Astrocyte of the cerebellum (primary cell): Measurements from ENCODE around the gene ATRNL1.

Experiments used
- DNase-seq: peaks from one replicate; pipeline ENCODE4 v3.0.0-alpha.2; 2011; ENCODE audit warnings: low read depth
- H3K4me3 ChIP-seq: 2 replicates; pipeline ENCODE4 v1.5.1; 2011; ENCODE audit warnings: mild to moderate bottlenecking, low read depth, low read length, moderate library complexity
- in situ Hi-C: cut with HindIII; loops from 2 replicates; pipeline ENCODE4 v1.10.0; 2017; ENCODE audit warnings: low sequenced_read_pairs
- TF ChIP-seq, protein P1 (sequence below): IDR thresholded peaks from 2 replicates; pipeline ENCODE4 v1.5.1; 2012; ENCODE audit warnings: low read length, low read depth, moderate library complexity, mild to moderate bottlenecking; ENCODE audit errors: missing control alignments

The ATRNL1 gene

GRCh38 chr10:115665549-115665948 lies 572.4 kb downstream of the ATRNL1 start:
- H3K4me3 ChIP-seq = no peak overlapping the region
- in situ Hi-C loops = no loop called here
- no peak for DNase-seq
- TF ChIP-seq, protein P1, sequence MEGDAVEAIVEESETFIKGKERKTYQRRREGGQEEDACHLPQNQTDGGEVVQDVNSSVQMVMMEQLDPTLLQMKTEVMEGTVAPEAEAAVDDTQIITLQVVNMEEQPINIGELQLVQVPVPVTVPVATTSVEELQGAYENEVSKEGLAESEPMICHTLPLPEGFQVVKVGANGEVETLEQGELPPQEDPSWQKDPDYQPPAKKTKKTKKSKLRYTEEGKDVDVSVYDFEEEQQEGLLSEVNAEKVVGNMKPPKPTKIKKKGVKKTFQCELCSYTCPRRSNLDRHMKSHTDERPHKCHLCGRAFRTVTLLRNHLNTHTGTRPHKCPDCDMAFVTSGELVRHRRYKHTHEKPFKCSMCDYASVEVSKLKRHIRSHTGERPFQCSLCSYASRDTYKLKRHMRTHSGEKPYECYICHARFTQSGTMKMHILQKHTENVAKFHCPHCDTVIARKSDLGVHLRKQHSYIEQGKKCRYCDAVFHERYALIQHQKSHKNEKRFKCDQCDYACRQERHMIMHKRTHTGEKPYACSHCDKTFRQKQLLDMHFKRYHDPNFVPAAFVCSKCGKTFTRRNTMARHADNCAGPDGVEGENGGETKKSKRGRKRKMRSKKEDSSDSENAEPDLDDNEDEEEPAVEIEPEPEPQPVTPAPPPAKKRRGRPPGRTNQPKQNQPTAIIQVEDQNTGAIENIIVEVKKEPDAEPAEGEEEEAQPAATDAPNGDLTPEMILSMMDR = no peak

DNA sequence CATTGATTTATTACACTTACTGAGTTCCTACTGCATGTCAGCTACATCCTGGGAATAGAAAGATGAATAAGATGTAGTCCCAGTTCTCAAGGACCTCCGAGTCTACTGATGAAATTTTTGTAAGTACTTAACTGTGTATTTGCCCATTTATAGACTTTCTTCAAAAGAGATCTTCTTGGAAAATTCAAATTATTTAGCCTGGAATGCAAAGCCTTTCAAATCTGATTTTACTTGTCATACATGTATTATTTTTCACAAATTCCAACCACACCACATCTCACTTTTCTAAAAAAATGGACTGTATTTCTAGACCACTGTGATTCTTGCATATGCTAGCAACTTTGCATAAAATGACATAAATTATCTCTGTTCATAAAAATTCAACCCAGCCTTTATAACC lies 581.3 kb downstream of the ATRNL1 start:
- in situ Hi-C loops = no loop called here
- no peak overlapping the region for H3K4me3 ChIP-seq
- TF ChIP-seq, protein P1 = no peak
- no peak for DNase-seq

DNA sequence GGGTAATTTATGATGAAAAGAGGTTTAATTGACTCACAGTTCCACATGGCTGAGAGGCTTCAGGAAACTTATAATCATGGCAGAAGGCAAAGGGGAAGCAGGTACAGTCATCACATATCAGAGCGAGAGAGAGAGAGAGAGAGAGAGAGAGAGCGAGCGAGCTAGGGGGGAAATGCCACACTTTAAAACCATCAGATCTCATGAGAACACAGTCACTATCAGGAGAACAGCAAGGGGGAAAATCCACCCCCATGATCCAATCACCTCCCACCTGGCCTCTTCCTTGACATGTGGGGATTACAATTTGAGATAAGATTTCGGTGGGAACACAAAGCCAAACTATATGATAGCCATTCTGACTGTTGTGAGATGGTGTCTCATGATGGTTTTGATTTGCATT lies 603.6 kb downstream of the ATRNL1 start:
- in situ Hi-C loops = no loop called here
- DNase-seq = no peak
- TF ChIP-seq, protein P1 = no peak

DNA sequence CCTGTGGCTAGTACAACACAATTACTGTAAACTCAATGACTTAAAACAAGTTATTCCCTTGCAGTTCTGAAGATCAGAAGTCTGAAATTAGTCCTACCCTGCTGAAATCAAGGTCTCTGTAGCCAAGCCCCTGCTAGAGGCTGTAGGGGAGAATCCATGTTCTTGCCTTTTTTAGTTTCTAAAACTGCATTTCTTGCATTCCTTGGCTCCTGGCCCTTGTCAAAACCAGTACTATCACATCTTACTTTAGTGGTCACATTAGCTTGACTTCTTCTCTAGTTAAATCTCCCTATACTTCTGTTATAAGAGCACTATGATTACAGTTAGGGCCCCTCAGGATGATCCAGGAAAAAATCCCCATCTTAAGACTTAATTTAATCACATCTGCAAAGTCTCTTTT lies 612.9 kb downstream of the ATRNL1 start:
- in situ Hi-C loops = no loop called here
- TF ChIP-seq, protein P1 = no peak
- no peak overlapping the region for H3K4me3 ChIP-seq
- DNase-seq = no peak

More for the DNA sequence above, 603.6 kb downstream of the ATRNL1 start:
- H3K4me3 ChIP-seq = no peak overlapping the region

GRCh38 chr10:115706488-115707076 lies 613.4 kb downstream of the ATRNL1 start:
- in situ Hi-C loops = no loop called here
- TF ChIP-seq, protein P1 = peak; percentile 47
- DNase-seq = peak; percentile 23
- H3K4me3 ChIP-seq = no peak overlapping the region

DNA sequence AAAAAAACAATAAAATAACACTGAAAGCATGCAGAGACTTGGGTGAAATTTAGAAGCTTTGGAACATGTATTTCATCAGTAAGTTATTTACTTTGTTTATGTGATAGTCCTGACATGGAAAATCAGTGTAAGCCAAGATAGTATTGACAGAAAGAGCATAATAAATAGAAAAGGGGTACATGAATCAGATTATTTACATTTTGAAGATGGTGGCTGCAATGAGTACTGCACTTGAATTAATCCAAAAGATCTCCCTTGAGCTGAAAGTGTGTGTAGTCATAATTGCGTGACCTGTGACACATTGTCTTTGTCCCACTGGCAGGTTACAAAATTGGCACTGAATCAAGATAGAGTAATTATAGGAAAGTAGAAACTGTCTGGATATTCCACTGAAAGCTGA lies 617.0 kb downstream of the ATRNL1 start:
- H3K4me3 ChIP-seq = no peak overlapping the region
- in situ Hi-C loops = loop anchor here (5.0 kb wide), 1 partner anchor 87 kb away; no protein-coding TSS in a partner anchor
- DNase-seq = no peak
- TF ChIP-seq, protein P1 = no peak
